MM.1S (cell line): ENCODE measurements around the gene GAS5.
A peak's percentile ranks its signal among the peaks of the same experiment; 100 is the strongest.

Experiments used
- DNase-seq: peaks from one replicate; pipeline ENCODE4 v3.0.0-alpha.2; 2015
- H2AFZ ChIP-seq: fragments of 300-600 bp; sonication (generic); 2 replicates; pipeline ENCODE4 v1.6.0; 2016; ENCODE audit warnings: antibody characterized with exemption, low read length
- H3F3A ChIP-seq: fragments of 300-600 bp; sonication (generic); 2 replicates; pipeline ENCODE4 v1.6.1; 2016; ENCODE audit warnings: mild to moderate bottlenecking, antibody characterized with exemption, low read length, moderate library complexity, mixed read lengths; ENCODE audit not compliant: insufficient read depth
- H3K27ac ChIP-seq: fragments of 300-600 bp; sonication (generic); 2 replicates; pipeline ENCODE4 v1.5.1; 2016; ENCODE audit warnings: mild to moderate bottlenecking, low read length
- H3K27me3 ChIP-seq: fragments of 300-600 bp; sonication (generic); replicated peaks from 2 replicates; pipeline ENCODE4 v1.6.0; 2016; ENCODE audit warnings: low read length; ENCODE audit not compliant: insufficient read depth
- H3K36me3 ChIP-seq: fragments of 300-600 bp; sonication (generic); replicated peaks from 2 replicates; pipeline ENCODE4 v1.6.1; 2016; ENCODE audit warnings: mild to moderate bottlenecking, low read length, mixed read lengths; ENCODE audit not compliant: insufficient read depth
- H3K4me1 ChIP-seq: fragments of 300-600 bp; sonication (generic); 2 replicates; pipeline ENCODE4 v1.6.1; 2016; ENCODE audit warnings: low read length, mixed read lengths
- H3K4me2 ChIP-seq: fragments of 300-600 bp; sonication (generic); 2 replicates; pipeline ENCODE4 v1.6.0; 2016; ENCODE audit warnings: low read depth, low read length
- H3K4me3 ChIP-seq: fragments of 300-600 bp; sonication (generic); 2 replicates; pipeline ENCODE4 v1.5.1; 2016; ENCODE audit warnings: low read length, mixed read lengths
- H3K79me2 ChIP-seq: fragments of 300-600 bp; sonication (generic); 2 replicates; pipeline ENCODE4 v1.6.1; 2016; ENCODE audit warnings: mixed run types, low read length, mixed read lengths
- H3K9ac ChIP-seq: fragments of 300-600 bp; sonication (generic); 2 replicates; pipeline ENCODE4 v1.6.1; 2016; ENCODE audit warnings: low read length, mixed read lengths
- H3K9me2 ChIP-seq: fragments of 300-600 bp; sonication (generic); replicated peaks from 2 replicates; pipeline ENCODE4 v1.6.1; 2016; ENCODE audit warnings: mild to moderate bottlenecking, low read length, mixed read lengths; ENCODE audit not compliant: insufficient read depth
- H3K9me3 ChIP-seq: fragments of 300-600 bp; sonication (generic); replicated peaks from 2 replicates; pipeline ENCODE4 v1.6.1; 2016; ENCODE audit warnings: mild to moderate bottlenecking, low read length, mixed read lengths; ENCODE audit not compliant: insufficient read depth
- H4K20me1 ChIP-seq: fragments of 300-600 bp; sonication (generic); 2 replicates; pipeline ENCODE4 v1.6.1; 2016; ENCODE audit warnings: mild to moderate bottlenecking, low read length, moderate library complexity, mixed read lengths; ENCODE audit not compliant: insufficient read depth
- EZH2 ChIP-seq: fragments of 300-600 bp; sonication (generic); optimal IDR thresholded peaks from 2 replicates; pipeline ENCODE3; 2017; ENCODE audit warnings: low read depth, mild to moderate bottlenecking, antibody characterized with exemption, low read length, mixed read lengths
- EZH2phosphoT487 ChIP-seq: fragments of 300-600 bp; sonication (generic); IDR thresholded peaks from 2 replicates; pipeline ENCODE4 v1.6.1; 2018; ENCODE audit warnings: antibody characterized with exemption, low read length
- TF ChIP-seq, protein P1 (sequence below): fragments of 300-600 bp; sonication (generic); IDR thresholded peaks from 2 replicates; pipeline ENCODE4 v1.5.1; 2016; ENCODE audit warnings: antibody characterized with exemption, low read length, mixed read lengths

The GAS5 gene

DNA sequence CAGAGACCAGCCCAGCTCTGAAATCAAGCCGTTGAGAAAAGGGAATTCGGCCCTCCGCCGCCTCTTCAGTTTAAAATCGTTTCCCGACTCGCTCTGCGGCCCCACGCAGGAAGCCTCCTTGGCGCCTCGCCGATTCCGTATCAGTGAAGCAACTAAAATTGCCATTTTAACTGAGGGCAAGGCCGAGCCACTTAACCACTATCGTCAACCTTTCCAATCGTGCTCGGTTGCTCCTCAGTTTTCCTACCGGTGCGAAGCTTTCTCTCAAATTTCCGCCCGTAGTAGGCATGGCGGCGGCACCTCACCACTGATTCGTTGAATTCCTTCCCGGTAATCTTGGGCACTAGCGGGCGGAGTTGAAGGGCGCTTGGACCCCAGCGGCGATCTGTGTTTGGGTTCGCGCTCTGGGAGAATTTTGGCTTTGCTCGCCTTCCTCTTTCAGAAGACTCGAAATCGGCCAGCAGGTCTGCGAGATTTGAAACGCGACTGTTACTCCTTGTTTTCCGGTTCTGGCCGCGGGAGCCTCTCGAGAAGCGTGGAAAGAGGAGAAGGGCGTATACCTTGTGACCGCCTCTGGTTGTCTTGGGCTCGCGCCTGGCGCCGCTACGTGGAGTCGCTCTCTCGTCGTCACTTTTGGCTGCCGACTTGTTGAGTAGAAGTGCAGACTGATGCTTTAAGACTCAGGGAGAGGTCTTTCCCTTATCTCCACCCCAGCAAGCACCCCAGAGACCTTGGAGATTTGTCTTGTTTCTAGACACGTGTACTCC is 43.3 kb downstream of the GAS5 start, which contains the start of the genes CENPL and DARS2:
Gene CENPL, minus strand, starts transcription at position 569 of the 767 bp plus-strand sequence. CDS start 13,584 bp downstream, outside the sequence.
Gene DARS2, plus strand, starts transcription at position 359 of the 767 bp plus-strand sequence. CDS start 557 bp downstream, outside the sequence.
- peaks cover 5% of the 10 kb centered on the region; the same call in 1 of the 2 replicates for H3K4me1 ChIP-seq
- no peaks in the 10 kb centered on the region for H3K36me3 ChIP-seq
- TF ChIP-seq EZH2phosphoT487 = no peak
- TF ChIP-seq EZH2 = no peak
- TF ChIP-seq, protein P1, sequence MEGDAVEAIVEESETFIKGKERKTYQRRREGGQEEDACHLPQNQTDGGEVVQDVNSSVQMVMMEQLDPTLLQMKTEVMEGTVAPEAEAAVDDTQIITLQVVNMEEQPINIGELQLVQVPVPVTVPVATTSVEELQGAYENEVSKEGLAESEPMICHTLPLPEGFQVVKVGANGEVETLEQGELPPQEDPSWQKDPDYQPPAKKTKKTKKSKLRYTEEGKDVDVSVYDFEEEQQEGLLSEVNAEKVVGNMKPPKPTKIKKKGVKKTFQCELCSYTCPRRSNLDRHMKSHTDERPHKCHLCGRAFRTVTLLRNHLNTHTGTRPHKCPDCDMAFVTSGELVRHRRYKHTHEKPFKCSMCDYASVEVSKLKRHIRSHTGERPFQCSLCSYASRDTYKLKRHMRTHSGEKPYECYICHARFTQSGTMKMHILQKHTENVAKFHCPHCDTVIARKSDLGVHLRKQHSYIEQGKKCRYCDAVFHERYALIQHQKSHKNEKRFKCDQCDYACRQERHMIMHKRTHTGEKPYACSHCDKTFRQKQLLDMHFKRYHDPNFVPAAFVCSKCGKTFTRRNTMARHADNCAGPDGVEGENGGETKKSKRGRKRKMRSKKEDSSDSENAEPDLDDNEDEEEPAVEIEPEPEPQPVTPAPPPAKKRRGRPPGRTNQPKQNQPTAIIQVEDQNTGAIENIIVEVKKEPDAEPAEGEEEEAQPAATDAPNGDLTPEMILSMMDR = no peak
- H3K4me3 ChIP-seq = peak within 1 kb of the TSS; percentile 75
- peak within 1 kb of the TSS; percentile 79 for H2AFZ ChIP-seq
- H3K79me2 ChIP-seq = peaks cover 47% of the 10 kb centered on the region
- H3F3A ChIP-seq = peaks cover 20% of the 10 kb centered on the region
- no peaks in the 10 kb centered on the region for H3K9me3 ChIP-seq
- H4K20me1 ChIP-seq = no peaks in the 10 kb centered on the region
- H3K27me3 ChIP-seq = no peaks in the 10 kb centered on the region
- peak; percentile 97 for DNase-seq
- peak within 1 kb of the TSS; percentile 77 for H3K9ac ChIP-seq
- peak within 1 kb of the TSS; percentile 79 for H3K27ac ChIP-seq
- no peaks in the 10 kb centered on the region for H3K9me2 ChIP-seq
- peak within 1 kb of the TSS; percentile 92 for H3K4me2 ChIP-seq

DNA sequence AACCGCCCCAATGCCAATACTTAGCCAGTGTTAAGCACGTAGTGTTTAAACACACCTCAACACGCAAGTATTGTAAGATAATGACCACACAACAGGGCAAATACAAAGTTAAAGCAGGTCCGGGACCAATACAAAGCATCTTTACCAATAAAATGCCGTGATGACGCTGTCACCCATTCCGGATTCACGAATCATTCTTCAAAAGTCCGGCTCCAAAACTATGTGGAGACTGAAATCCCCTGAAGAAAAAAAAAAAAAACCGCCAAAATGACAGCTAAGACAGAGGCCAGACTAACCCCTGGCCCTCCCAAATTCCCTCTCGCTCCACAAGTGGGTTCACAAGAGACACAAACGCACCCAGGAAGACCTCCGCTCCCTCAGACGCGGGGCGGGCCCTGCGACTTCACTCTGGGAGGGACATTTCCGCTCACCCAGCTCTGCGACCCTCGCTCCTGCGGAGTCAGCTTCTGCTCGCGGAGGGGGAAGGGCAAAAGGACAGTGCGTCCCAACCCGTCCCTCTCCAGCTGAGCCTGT is 43.9 kb downstream of the GAS5 start:
- no peaks in the 10 kb centered on the region for H4K20me1 ChIP-seq
- peaks cover 5% of the 10 kb centered on the region; the same call in 1 of the 2 replicates for H3K4me1 ChIP-seq
- H3K4me2 ChIP-seq = peak overlapping the region; percentile 92
- H3K79me2 ChIP-seq = peaks cover 52% of the 10 kb centered on the region
- H2AFZ ChIP-seq = peak overlapping the region; percentile 79
- no peaks in the 10 kb centered on the region for H3K9me3 ChIP-seq
- H3K9me2 ChIP-seq = no peaks in the 10 kb centered on the region
- H3K4me3 ChIP-seq = peak overlapping the region; percentile 75
- TF ChIP-seq EZH2 = no peak
- TF ChIP-seq, protein P1 = no peak
- no peak for TF ChIP-seq EZH2phosphoT487
- no peaks in the 10 kb centered on the region for H3K27me3 ChIP-seq
- no peak for DNase-seq
- H3K9ac ChIP-seq = peak overlapping the region; percentile 77
- peaks cover 20% of the 10 kb centered on the region for H3F3A ChIP-seq
- H3K36me3 ChIP-seq = 0 out of 2 replicates have a peak, but pooled peaks cover 4% of the 10 kb centered on the region
- H3K27ac ChIP-seq = peak overlapping the region; percentile 79

DNA sequence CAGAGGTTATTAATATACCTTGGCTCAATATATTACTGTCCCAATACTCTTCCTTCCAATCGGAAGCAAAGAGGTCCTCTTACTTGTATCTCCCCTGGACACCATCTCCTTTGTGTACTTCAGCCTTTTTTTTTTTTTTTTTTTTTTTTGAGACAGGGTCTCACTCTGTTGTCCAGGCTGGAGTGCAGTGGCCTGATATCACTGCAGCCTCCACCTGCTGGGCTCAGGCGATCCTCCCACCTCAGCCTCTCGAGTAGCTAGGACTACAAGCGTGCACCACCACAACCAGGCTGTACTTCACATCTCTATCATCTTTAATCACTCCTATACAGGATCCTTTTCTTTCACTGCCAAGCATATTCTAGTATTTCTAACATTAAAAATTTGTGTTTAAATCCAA is 46.1 kb downstream of the GAS5 start:
- Histone ChIP-seq H2AFZ (no peak overlapping the region), H3F3A (peaks cover 17% of the 10 kb centered on the region), H3K79me2 (peaks cover 69% of the 10 kb centered on the region), H3K9me2 (no peaks in the 10 kb centered on the region), H4K20me1 (no peaks in the 10 kb centered on the region), H3K36me3 (0 out of 2 replicates have a peak, but pooled peaks cover 9% of the 10 kb centered on the region), H3K4me3 (no peak overlapping the region), H3K9ac (no peak overlapping the region), H3K4me2 (no peak overlapping the region), H3K4me1 (peaks cover 9% of the 10 kb centered on the region; the same call in 1 of the 2 replicates), H3K27ac (no peak overlapping the region), H3K27me3 (no peaks in the 10 kb centered on the region), H3K9me3 (no peaks in the 10 kb centered on the region)
- DNase-seq = no peak
- TF ChIP-seq EZH2phosphoT487 (no peak), EZH2 (no peak)
- TF ChIP-seq, protein P1 = no peak
